ENCODE results near the gene SRP9.

Gene SRP9

DNA sequence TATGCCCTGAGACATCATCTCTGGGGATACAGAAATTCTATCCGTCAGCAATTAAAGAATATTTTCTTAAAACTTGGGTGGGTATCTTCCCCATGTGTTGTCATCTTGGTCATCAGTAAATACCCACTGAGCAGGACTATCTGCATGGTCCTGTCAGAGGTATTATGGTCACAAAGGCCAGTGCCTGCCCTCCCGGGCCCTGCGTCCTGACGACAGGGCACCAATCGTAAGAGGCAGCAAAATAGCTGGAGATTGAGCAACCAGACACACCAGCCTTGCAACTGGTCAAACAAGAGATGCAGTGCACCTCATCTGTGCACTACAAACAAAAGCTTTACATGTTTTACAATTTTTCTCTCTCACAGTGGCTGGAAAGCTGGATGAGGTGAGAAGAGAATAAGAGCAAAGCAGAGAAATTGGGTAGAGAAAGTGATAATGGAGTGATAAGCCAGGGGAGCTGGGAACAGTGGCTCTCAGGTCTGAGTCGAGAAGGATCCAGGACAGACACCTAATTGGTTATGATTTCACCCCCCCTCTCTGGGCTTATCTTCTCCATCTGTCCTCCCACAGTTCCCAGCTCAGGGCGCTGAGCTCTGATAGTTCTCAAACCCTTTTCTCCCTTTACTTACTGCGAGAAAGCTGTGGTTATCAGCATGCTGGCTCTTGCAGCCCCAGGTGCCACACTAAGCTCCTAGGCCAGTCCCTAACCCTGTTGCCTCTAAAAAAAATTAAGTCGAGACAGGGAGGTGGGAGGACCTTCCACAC is 8.8 kb upstream of the SRP9 start:
- no peak for DNase-seq (ENCODE audit: low read depth in 2 of 2)
- TF ChIP-seq, protein P1, sequence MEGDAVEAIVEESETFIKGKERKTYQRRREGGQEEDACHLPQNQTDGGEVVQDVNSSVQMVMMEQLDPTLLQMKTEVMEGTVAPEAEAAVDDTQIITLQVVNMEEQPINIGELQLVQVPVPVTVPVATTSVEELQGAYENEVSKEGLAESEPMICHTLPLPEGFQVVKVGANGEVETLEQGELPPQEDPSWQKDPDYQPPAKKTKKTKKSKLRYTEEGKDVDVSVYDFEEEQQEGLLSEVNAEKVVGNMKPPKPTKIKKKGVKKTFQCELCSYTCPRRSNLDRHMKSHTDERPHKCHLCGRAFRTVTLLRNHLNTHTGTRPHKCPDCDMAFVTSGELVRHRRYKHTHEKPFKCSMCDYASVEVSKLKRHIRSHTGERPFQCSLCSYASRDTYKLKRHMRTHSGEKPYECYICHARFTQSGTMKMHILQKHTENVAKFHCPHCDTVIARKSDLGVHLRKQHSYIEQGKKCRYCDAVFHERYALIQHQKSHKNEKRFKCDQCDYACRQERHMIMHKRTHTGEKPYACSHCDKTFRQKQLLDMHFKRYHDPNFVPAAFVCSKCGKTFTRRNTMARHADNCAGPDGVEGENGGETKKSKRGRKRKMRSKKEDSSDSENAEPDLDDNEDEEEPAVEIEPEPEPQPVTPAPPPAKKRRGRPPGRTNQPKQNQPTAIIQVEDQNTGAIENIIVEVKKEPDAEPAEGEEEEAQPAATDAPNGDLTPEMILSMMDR (IDR thresholded peaks at IDR 0.05; ENCODE audit: low read depth, low read length), result no peak
- no peak overlapping the region for H3K4me3 ChIP-seq (replicated peaks in 1 of 2; ENCODE audit: low read depth in 2 of 2, low read length in 2 of 2)

- H3K4me3 ChIP-seq (replicated peaks in 1 of 2; ENCODE audit: low read depth in 2 of 2, low read length in 2 of 2), result no peak overlapping the region
- TF ChIP-seq, protein P1 (IDR thresholded peaks at IDR 0.05; ENCODE audit: low read depth, low read length), result no peak
- no peak for DNase-seq (ENCODE audit: low read depth in 2 of 2)
Observed at GRCh38 chr1:225769687-225770086, 7.9 kb upstream of the SRP9 start.

GRCh38 chr1:225770561-225771248 is 6.9 kb upstream of the SRP9 start:
- TF ChIP-seq, protein P1 (IDR thresholded peaks at IDR 0.05; ENCODE audit: low read depth, low read length), result no peak
- H3K4me3 ChIP-seq (replicated peaks in 1 of 2; ENCODE audit: low read depth in 2 of 2, low read length in 2 of 2), result no peak overlapping the region
- DNase-seq (ENCODE audit: low read depth in 2 of 2), result no peak

GRCh38 chr1:225771661-225772322 is 5.8 kb upstream of the SRP9 start:
- no peak for DNase-seq (ENCODE audit: low read depth in 2 of 2)
- TF ChIP-seq, protein P1 (IDR thresholded peaks at IDR 0.05; ENCODE audit: low read depth, low read length), result no peak
- H3K4me3 ChIP-seq (replicated peaks in 1 of 2; ENCODE audit: low read depth in 2 of 2, low read length in 2 of 2), result no peak overlapping the region

GRCh38 chr1:225772323-225772768 is 5.3 kb upstream of the SRP9 start:
- TF ChIP-seq, protein P1 (IDR thresholded peaks at IDR 0.05; ENCODE audit: low read depth, low read length), result peak; percentile 93
- DNase-seq (ENCODE audit: low read depth in 2 of 2), result peak; percentile 92
- no peak overlapping the region for H3K4me3 ChIP-seq (replicated peaks in 1 of 2; ENCODE audit: low read depth in 2 of 2, low read length in 2 of 2)

GRCh38 chr1:225772848-225773247 is 4.8 kb upstream of the SRP9 start:
- TF ChIP-seq, protein P1 (IDR thresholded peaks at IDR 0.05; ENCODE audit: low read depth, low read length), result no peak
- DNase-seq (ENCODE audit: low read depth in 2 of 2), result no peak
- no peak overlapping the region for H3K4me3 ChIP-seq (replicated peaks in 1 of 2; ENCODE audit: low read depth in 2 of 2, low read length in 2 of 2)

All from cardiac fibroblast (primary cell).